BJ (cell line): ENCODE measurements around the gene TMF1. TPM values are rescaled to one million over a fixed set of nuclear protein-coding genes. Genes with fewer than 3 reads are reported as not detected.

Experiments
- CTCF ChIA-PET: fragments of 350-600 bp; formaldehyde crosslinking; extraction: SDS; loops from one replicate; lab custom pipeline; 2021; ENCODE audit warnings: antibody characterized with exemption, inconsistent platforms; lab: Yijun Ruan, JAX
- POLR2A ChIA-PET: fragments of 300-600 bp; sonication (Branson Sonifier 250); formaldehyde crosslinking; extraction: SDS; loops from one replicate; lab custom pipeline; 2021; ENCODE audit warnings: antibody characterized with exemption; lab: Charles Lee
- DNase-seq: peaks from one replicate; pipeline ENCODE4 v3.0.0-alpha.2; 2011; ENCODE audit warnings: low read depth
- H3K27me3 ChIP-seq: 2 replicates; pipeline ENCODE4 v1.6.0; 2011; ENCODE audit warnings: low read length; ENCODE audit not compliant: control insufficient read depth, insufficient read depth
- H3K36me3 ChIP-seq: 2 replicates; pipeline ENCODE4 v1.5.1; 2011; ENCODE audit warnings: low read length; ENCODE audit not compliant: control insufficient read depth, insufficient read depth
- H3K4me3 ChIP-seq: 2 replicates; pipeline ENCODE4 v1.5.1; 2011; ENCODE audit warnings: low read depth, mild to moderate bottlenecking, control low read depth, low read length
- polyA plus RNA-seq: library from polyadenylated mRNA; depleted of rRNA; stranded (reverse); fragments of >200 nt; gene quantifications from 2 replicates; pipeline ENCODE4 v1.2.3, GENCODE V29; 2011
- TF ChIP-seq, protein P1 (sequence below): IDR thresholded peaks from 2 replicates; pipeline ENCODE4 v1.5.1; 2011; ENCODE audit warnings: low read depth, mild to moderate bottlenecking, control low read depth, inconsistent platforms, low read length, moderate library complexity; ENCODE audit not compliant: insufficient read depth

TMF1 gene
- polyA plus RNA-seq, 1 experiment, result 7.7 TPM

DNA sequence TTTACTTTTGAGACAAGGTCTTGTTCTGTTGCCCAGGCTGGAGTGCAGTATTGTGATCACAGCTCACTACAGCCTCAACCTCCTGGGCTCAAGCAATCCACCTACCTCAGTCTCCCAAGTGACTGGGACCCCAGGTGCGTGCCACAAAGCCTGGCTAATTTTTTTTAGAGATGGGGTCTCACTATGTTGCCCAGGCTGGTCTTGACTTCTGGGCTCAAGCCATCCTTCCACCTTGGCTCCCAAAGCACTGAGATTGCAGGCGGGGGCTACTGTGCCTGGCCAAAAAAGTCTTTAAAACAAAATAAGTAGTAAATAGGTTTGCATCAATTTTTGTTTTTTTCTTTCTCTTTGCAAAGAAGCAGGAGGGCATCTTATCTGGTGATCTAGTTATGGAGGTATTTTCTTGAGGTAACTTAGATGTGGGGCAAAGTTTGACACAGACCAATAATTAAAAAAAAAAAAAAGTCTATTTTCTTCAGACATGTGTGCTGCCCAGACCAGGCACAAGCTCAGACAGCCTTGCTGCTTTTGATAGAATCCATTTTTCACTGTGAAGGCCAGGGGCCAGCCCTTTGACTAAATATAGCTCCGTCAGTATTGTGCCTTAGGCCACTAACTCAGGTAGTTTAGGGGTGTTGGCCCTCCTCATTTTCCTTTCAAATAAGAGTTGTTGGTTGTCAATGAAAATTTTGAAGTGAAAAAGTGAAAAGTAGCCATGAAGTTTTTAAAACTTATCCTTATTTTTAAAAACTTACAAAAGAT lies 35.1 kb upstream of the TMF1 start:
- TF ChIP-seq, protein P1, sequence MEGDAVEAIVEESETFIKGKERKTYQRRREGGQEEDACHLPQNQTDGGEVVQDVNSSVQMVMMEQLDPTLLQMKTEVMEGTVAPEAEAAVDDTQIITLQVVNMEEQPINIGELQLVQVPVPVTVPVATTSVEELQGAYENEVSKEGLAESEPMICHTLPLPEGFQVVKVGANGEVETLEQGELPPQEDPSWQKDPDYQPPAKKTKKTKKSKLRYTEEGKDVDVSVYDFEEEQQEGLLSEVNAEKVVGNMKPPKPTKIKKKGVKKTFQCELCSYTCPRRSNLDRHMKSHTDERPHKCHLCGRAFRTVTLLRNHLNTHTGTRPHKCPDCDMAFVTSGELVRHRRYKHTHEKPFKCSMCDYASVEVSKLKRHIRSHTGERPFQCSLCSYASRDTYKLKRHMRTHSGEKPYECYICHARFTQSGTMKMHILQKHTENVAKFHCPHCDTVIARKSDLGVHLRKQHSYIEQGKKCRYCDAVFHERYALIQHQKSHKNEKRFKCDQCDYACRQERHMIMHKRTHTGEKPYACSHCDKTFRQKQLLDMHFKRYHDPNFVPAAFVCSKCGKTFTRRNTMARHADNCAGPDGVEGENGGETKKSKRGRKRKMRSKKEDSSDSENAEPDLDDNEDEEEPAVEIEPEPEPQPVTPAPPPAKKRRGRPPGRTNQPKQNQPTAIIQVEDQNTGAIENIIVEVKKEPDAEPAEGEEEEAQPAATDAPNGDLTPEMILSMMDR, result no peak
- 0 out of 2 replicates have a peak overlapping the region, but pooled peaks have one; percentile 3 for H3K4me3 ChIP-seq
- no peaks in the 10 kb centered on the region; the same call in 1 of the 2 replicates for H3K36me3 ChIP-seq
- ChIA-PET POLR2A (no interaction called here), CTCF (interaction anchor here (0.6 kb wide), 1 partner anchor 340 kb away, joined by 3 read pairs; no protein-coding TSS in a partner anchor)
- H3K27me3 ChIP-seq, result no peaks in the 10 kb centered on the region
- DNase-seq, result no peak

DNA sequence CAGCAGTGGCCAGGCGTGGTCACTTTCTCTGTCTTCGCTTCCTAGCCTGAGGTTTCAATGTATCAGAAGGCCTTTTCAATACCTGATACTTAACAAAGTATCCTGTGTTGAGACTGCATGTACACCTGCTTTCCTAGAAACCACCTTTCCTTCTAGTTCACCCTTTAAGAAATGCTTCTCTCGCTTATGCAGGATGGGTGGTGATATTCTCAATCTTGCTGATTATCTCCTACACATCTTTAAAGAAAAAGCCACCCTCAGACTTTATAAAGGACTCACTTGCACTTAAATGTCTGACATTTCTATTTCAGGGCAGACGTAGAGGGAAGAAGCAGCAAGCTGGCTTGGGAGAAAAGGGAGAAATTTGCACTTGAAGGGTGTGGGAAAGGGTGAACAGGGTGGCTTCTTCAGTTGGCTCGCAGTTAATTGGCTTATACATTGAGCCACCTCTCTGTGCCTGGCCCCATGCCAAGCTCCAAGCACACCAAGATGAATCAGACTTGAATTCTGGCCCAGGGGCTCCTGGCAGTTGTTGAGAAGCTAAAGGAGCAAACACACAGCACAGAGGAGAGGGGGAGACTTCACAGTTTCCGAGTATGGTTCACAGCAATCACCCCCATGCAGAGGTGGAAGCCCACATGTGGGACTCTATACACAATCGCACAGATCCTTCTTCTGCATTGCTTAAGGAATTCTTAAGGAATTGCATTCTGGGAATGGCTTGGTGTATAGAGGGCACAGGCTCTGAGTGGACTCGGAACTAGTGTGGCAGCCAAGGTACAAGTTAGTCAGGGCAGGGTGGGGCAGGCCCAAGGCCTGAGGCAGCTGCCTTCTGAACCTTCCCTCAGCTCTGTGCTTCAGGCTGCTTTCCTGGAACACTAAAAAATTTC lies 33.9 kb upstream of the TMF1 start:
- no peaks in the 10 kb centered on the region for H3K36me3 ChIP-seq
- H3K4me3 ChIP-seq, result peak overlapping the region; percentile 83
- CTCF ChIA-PET, result interaction anchor here (0.6 to 3.0 kb wide), 2 partner anchors 35 to 758 kb away, joined by 5 to 19 read pairs; partner anchors contain the start of gene LMOD3
- no peaks in the 10 kb centered on the region for H3K27me3 ChIP-seq
- TF ChIP-seq, protein P1, result no peak
- DNase-seq, result no peak
- POLR2A ChIA-PET, result interaction anchor here (0.6 kb wide), 1 partner anchor 662 kb away, joined by 3 read pairs; no protein-coding TSS in a partner anchor

DNA sequence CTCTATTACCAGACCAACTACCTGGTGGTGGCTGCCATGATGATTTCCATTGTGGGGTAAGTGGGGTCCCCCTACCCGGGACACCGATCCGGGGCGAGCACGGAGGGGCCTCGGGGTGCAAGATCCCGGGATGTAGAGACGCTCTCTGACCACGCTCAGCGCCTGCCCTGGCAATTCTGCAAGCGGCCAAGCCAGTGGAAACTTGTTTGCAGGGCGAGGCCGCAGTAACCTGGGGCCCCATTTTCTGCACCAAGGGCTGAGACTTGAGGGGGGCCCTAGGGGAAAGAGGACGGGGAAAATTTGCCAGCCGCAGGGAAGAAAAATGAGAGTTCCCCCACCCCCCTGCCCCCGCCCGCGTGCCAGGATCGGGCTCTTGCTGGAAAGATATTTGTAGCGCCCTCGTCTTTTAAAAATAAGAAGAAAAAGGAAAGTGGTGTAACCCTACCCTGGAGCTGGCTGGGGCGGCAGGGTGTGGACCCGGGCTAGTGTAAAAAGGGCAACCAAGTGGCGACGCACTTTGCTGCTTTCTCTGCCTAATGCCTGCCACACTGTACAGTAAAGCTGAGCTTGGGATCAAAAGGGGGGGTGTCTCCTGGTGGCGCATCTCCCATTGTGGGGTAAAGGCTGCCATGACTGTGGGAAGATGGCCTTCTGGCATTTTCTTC lies 33.2 kb upstream of the TMF1 start:
- POLR2A ChIA-PET, result no interaction called here
- Histone ChIP-seq H3K27me3 (no peaks in the 10 kb centered on the region), H3K36me3 (no peaks in the 10 kb centered on the region), H3K4me3 (peak overlapping the region; percentile 83)
- no peak for DNase-seq
- CTCF ChIA-PET, result interaction anchor here (0.8 to 3.0 kb wide), 2 partner anchors 8 to 35 kb away, joined by 3 to 19 read pairs; partner anchors contain the start of gene LMOD3
- TF ChIP-seq, protein P1, result no peak

DNA sequence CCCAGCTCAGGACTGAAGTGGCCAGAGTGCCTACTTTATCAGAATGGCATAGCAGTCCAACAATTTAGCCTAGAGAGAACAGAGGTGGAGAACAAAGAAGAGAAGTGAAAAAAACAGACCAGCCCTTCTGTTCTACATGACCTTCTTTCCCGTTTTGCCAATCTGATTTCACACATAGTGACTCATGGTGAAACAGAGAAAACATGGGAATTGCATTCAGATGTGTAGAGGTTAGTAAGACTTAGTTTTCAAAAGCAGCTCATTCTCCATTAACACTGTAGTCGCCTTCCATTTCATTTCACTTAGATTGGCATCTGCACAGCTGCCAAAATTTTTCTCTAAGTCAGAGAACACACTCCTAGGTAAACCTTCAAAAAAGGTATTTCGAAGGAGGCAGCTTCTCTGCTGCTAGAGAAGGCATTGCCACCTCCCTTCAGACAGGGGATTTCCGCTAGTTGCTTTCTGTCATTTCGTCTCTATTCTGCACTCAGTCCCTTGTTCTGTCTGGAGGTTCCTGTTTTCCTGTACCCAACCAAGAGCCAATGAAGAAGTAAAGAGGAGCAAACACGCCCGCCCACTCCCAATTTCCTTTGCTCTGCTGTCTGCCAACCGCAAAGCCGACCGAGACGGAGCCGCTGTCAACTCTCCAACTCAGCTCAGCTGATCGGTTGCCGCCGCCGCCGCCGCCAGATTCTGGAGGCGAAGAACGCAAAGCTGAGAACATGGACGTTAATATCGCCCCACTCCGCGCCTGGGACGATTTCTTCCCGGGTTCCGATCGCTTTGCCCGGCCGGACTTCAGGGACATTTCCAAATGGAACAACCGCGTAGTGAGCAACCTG lies 32.4 kb upstream of the TMF1 start, which contains the start of gene ARL6IP5:
TSS of gene ARL6IP5 (plus strand) at position 612 of the 842 bp plus-strand sequence. CDS start at position 723, 111 bp downstream.
- DNase-seq, result no peak
- Histone ChIP-seq H3K4me3 (peak within 1 kb of the TSS; percentile 83), H3K27me3 (no peaks in the 10 kb centered on the region), H3K36me3 (no peaks in the 10 kb centered on the region)
- TF ChIP-seq, protein P1, result no peak
- POLR2A ChIA-PET, result no interaction called here
- CTCF ChIA-PET, result interaction anchor here (0.8 to 3.0 kb wide), 2 partner anchors 9 to 36 kb away, joined by 3 to 19 read pairs; partner anchors contain the start of gene LMOD3
